Activated naive CD8-positive, alpha-beta T cell treated with anti-CD3 and anti-CD28 coated beads for 36 hours (primary cell): Measurements from ENCODE around the gene CNNM4. TPM values are rescaled to one million over a fixed set of nuclear protein-coding genes. Genes with fewer than 3 reads are reported as not detected.

Experiments used
- DNase-seq: peaks from one replicate; pipeline ENCODE4 v3.0.0; 2021
- H3K27ac Mint-ChIP-seq: one replicate; pipeline ENCODE4 v1.8.0; 2022; ENCODE audit warnings: mild to moderate bottlenecking, moderate library complexity, mixed read lengths
- H3K27me3 Mint-ChIP-seq: one replicate; pipeline ENCODE4 v1.8.0; 2022; ENCODE audit warnings: mild to moderate bottlenecking, mixed read lengths
- H3K36me3 Mint-ChIP-seq: one replicate; pipeline ENCODE4 v1.8.0; 2021; ENCODE audit warnings: mild to moderate bottlenecking, mixed read lengths
- H3K4me1 Mint-ChIP-seq: one replicate; pipeline ENCODE4 v1.8.0; 2021; ENCODE audit warnings: mixed read lengths
- H3K4me3 Mint-ChIP-seq: one replicate; pipeline ENCODE4 v1.8.0; 2022; ENCODE audit warnings: mild to moderate bottlenecking, moderate library complexity, mixed read lengths
- H3K9me3 Mint-ChIP-seq: one replicate; pipeline ENCODE4 v1.8.0; 2022; ENCODE audit warnings: mixed read lengths
- total RNA-seq, 2 experiments: library from RNA; stranded (reverse); gene quantifications; one replicate each; pipeline ENCODE4 v1.2.3, GENCODE V29; 2021

CNNM4 gene
- total RNA-seq, 2 experiments from 2014 or later = 5.9 to 6.2 TPM

DNA sequence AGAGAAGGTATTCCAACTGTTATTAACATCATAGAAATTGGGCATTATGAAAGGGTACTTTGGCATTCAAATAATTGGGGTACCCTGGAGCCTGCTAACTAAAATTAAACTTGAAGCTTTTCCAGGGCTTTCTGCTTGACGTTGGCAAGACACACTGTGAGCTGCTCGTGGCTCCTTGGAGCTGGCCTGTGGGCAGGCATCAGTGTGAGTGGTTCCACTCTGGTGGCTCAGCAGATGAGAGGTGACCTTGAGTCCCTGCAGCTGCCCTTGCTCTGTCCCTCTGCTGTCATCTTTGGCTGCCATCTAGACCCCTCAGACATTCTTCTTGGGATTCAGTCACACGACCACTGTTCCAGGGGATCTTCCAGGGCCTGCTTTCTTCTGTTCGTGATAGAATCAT, 62.1 kb downstream of the CNNM4 start:
- peaks cover 12% of the 10 kb centered on the region for H3K36me3 Mint-ChIP-seq
- H3K4me1 Mint-ChIP-seq = peaks cover 36% of the 10 kb centered on the region
- no peak overlapping the region for H3K27ac Mint-ChIP-seq
- H3K27me3 Mint-ChIP-seq = no peaks in the 10 kb centered on the region
- no peak overlapping the region for H3K4me3 Mint-ChIP-seq
- no peaks in the 10 kb centered on the region for H3K9me3 Mint-ChIP-seq
- no peak for DNase-seq

DNA sequence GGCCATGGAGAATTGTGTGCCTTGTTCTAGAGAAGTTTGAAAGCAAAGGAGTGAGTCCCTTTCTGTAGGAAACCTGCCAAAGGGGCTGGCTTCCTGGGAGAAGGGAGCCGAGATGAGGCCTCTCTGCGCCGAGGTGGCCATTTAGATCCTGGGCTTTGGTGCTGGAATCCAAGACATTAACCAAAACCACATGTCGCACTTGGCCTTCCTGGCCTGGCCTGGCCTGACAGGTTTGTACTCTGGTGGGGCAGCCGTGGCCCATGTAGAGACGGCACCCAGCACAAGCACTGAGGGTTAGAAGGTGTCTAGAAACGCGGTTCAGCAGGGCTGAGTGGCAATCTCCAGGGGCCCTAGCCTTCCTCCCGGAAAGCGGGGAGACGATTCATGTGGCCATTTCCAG, 62.5 kb downstream of the CNNM4 start:
- H3K4me1 Mint-ChIP-seq = peaks cover 31% of the 10 kb centered on the region
- peaks cover 8% of the 10 kb centered on the region for H3K36me3 Mint-ChIP-seq
- H3K27me3 Mint-ChIP-seq = no peaks in the 10 kb centered on the region
- no peak overlapping the region for H3K27ac Mint-ChIP-seq
- no peak overlapping the region for H3K4me3 Mint-ChIP-seq
- H3K9me3 Mint-ChIP-seq = no peaks in the 10 kb centered on the region
- no peak for DNase-seq

DNA sequence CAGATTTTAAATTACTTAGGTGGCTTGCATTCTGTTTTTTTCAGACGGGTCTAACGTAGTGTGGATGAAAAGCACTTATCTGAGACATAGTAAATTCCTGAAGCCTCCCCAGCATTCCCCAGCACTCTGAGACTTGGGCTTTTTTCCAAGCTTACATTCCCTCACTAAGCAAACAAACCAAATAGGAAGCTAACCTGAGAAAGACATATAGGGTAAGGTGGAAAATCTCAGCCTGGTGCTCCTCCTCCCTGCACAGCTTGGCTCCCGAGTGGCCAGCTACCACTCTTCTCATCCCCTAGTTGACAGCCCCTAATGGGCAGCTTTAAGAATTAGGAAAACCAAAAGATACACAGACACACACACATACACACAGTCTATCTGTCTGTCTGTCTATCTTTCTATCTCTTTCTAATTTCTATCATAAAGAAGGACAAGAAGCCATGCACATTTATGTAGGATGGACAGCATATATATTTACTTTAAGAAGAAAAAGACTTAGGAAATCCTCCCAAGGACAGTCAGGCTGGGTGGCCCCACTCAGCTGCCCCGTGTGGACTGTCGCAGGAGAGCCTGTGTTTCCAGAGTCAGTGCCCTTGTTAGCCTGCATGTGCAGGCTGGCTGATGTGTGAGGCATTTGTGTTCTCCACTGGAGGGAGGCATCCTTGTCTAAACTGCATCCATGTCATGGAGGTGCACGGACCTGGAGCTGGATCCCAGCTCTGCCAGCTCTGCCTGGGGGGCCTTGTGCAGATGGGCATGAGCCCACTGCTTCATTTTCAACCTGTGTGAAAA, 63.6 kb downstream of the CNNM4 start:
- H3K36me3 Mint-ChIP-seq = peaks cover 5% of the 10 kb centered on the region
- DNase-seq = no peak
- no peak overlapping the region for H3K27ac Mint-ChIP-seq

DNA sequence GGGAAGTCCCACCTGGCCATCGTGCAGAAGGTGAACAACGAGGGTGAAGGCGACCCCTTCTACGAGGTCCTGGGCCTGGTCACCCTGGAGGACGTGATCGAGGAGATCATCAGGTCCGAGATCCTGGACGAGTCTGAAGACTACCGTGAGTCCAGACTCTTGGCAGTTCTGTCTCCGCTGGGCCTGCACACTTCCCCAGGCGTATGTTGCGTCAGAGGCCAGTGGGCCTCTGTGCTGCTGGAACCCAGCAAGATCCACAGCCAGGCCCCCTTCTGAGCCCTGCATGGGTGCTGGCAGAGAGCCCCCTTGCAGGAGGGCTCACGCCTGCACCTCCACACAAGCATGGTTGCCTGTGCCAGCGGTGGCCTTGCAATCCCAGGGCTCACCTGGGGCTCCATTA, 64.4 kb downstream of the CNNM4 start:
- DNase-seq = no peak
- no peaks in the 10 kb centered on the region for H3K27me3 Mint-ChIP-seq
- H3K36me3 Mint-ChIP-seq = peaks cover 9% of the 10 kb centered on the region
- no peaks in the 10 kb centered on the region for H3K9me3 Mint-ChIP-seq
- H3K4me3 Mint-ChIP-seq = no peak overlapping the region
- H3K4me1 Mint-ChIP-seq = peaks cover 14% of the 10 kb centered on the region
- H3K27ac Mint-ChIP-seq = no peak overlapping the region

More for the DNA sequence above, 63.6 kb downstream of the CNNM4 start:
- H3K27me3 Mint-ChIP-seq = no peaks in the 10 kb centered on the region
- peaks cover 21% of the 10 kb centered on the region for H3K4me1 Mint-ChIP-seq
- H3K9me3 Mint-ChIP-seq = no peaks in the 10 kb centered on the region
- no peak overlapping the region for H3K4me3 Mint-ChIP-seq

DNA sequence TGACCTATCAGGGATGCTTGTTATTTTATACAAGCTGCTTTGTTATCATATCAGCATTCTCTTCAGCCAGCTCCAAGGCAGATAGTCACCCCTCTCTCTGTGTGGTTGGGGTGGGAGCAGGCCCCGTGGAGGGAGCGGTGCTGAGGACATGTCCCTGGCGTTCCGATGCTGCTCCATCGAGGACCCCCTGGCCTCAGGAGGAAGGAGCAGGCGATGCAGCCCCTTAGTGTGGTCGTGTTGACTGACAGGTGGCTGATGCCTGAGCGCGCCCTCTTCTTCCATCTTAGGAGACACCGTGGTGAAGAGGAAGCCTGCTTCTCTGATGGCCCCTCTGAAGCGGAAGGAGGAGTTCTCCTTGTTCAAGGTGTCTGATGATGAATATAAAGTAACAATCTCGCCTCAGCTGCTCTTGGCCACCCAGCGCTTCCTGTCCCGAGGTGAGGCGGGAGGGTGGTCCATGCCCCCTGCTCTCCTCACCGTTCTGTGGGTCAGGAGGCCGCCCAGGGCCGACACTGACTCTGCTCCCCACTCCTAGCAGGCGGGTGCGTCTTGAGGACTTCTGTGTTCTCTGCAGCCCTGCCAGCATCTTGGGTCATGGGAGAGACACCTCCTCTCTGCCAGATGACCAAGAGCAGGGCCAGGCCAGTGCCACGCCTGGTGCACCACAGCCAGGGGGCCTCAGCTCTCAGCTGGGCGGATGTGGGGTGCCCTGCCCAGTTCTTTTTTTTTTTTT, 66.0 kb downstream of the CNNM4 start:
- H3K27ac Mint-ChIP-seq = no peak overlapping the region
- H3K27me3 Mint-ChIP-seq = no peaks in the 10 kb centered on the region
- no peaks in the 10 kb centered on the region for H3K9me3 Mint-ChIP-seq
- H3K36me3 Mint-ChIP-seq = peaks cover 8% of the 10 kb centered on the region
- DNase-seq = no peak
- H3K4me1 Mint-ChIP-seq = no peaks in the 10 kb centered on the region
- H3K4me3 Mint-ChIP-seq = no peak overlapping the region

DNA sequence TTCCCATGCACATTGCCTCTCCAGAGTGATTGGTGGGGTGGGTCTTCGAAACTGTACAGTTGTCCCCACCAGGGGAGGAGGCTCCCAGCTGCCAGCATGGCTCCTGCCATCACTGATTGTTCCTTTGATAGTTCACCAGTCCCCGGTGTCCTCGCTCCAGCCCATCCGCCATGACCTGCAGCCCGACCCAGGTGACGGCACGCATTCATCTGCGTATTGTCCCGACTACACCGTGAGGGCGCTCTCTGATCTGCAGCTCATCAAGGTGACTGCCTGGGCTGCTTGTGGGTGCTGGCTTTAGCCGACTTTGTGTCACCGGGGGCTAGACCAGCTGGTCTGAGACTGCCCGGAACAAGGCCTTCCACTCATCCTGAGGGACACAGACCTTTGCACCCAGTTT, 67.7 kb downstream of the CNNM4 start:
- Mint-ChIP-seq H3K27ac (peak overlapping the region; percentile 26), H3K36me3 (peaks cover 11% of the 10 kb centered on the region), H3K4me1 (no peaks in the 10 kb centered on the region), H3K9me3 (no peaks in the 10 kb centered on the region), H3K4me3 (no peak overlapping the region), H3K27me3 (no peaks in the 10 kb centered on the region)
- no peak for DNase-seq

DNA sequence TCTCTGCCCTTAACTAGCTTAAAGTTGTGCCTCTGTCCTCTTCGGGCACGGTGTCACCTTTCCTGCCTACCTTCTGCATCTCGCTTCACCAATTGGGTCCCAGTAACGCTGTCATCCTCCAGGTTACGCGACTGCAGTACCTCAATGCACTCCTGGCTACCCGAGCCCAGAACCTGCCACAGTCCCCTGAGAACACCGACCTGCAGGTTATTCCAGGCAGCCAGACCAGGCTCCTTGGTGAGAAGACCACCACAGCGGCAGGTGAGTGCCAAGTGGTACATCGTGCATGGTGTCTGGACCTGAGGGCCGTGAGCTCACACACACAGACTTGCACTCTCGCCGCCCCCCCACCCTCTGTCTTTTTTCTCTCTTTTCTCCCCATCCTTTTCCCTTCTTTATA, 68.2 kb downstream of the CNNM4 start:
- Mint-ChIP-seq H3K4me3 (no peak overlapping the region), H3K9me3 (no peaks in the 10 kb centered on the region), H3K27me3 (no peaks in the 10 kb centered on the region), H3K4me1 (no peaks in the 10 kb centered on the region), H3K27ac (no peak overlapping the region), H3K36me3 (peaks cover 11% of the 10 kb centered on the region)
- DNase-seq = no peak

DNA sequence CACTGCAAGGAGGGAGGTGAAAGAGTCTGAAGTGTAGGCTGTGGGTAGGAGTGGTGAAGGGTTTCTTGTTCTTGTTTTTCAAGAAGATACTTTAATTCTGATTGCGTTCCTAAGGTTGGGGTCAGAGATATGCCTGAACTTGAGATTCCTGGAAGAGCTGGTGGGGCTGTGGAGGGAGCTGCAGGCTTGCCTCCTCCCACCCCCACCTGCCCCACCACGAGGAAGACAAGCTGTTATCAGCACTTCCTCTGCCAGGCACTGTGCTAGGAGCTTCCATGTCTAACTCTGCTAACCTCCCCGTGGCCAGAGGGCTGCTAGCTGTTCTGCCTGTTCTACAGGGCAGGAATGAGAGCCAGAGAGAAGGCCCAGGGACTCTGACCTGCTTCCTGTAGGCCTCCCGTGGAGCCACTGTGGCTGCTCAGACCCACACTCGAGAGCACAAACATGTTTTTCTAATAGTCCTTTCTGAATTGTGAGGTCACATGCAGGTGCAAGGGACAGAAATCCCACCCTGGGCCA, 69.4 kb downstream of the CNNM4 start:
- Mint-ChIP-seq H3K36me3 (peaks cover 11% of the 10 kb centered on the region), H3K4me1 (no peaks in the 10 kb centered on the region), H3K27me3 (no peaks in the 10 kb centered on the region), H3K9me3 (no peaks in the 10 kb centered on the region), H3K27ac (no peak overlapping the region), H3K4me3 (no peak overlapping the region)
- no peak for DNase-seq

DNA sequence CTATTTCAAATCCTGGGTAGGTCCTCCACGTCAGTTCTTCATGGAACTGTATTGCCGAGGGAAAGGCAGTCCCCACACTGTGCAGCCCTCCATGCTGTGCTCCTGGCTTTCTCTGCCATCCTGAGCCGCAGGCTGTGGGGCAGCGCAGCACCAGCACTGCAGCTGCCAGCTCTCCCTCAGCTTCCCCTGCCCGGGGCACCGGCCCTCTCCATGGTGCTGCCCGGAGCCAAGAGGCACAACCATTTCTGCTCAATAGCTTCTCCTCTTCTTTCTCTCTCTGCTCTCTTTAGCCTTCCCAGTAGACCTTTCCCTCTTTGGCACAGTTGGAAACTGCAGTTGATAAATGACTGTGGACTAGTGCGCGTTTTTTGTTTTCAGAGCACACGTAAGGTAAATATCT, 71.0 kb downstream of the CNNM4 start:
- peaks cover 9% of the 10 kb centered on the region for H3K36me3 Mint-ChIP-seq
- no peak overlapping the region for H3K4me3 Mint-ChIP-seq
- H3K4me1 Mint-ChIP-seq = no peaks in the 10 kb centered on the region
- no peaks in the 10 kb centered on the region for H3K9me3 Mint-ChIP-seq
- DNase-seq = no peak
- H3K27me3 Mint-ChIP-seq = no peaks in the 10 kb centered on the region
- H3K27ac Mint-ChIP-seq = no peak overlapping the region

DNA sequence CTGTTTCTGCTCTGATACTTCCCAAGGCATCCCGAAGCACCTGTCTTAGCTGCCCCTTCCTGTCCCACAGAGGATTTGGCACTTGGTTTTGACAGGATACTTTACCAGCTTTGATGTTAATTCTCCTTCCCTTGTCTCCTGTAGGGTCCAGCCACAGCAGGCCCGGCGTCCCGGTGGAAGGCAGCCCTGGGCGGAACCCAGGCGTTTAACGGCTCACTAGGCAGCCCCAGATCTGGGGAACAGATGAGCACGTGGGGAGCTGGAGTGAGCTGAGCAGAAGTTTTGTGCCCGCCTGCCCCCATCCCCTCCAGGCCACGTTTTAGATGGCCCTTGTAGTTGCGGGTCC, 71.7 kb downstream of the CNNM4 start:
- no peak for DNase-seq
- Mint-ChIP-seq H3K4me1 (no peaks in the 10 kb centered on the region), H3K27me3 (no peaks in the 10 kb centered on the region), H3K27ac (no peak overlapping the region), H3K36me3 (peaks cover 9% of the 10 kb centered on the region), H3K9me3 (no peaks in the 10 kb centered on the region), H3K4me3 (no peak overlapping the region)

DNA sequence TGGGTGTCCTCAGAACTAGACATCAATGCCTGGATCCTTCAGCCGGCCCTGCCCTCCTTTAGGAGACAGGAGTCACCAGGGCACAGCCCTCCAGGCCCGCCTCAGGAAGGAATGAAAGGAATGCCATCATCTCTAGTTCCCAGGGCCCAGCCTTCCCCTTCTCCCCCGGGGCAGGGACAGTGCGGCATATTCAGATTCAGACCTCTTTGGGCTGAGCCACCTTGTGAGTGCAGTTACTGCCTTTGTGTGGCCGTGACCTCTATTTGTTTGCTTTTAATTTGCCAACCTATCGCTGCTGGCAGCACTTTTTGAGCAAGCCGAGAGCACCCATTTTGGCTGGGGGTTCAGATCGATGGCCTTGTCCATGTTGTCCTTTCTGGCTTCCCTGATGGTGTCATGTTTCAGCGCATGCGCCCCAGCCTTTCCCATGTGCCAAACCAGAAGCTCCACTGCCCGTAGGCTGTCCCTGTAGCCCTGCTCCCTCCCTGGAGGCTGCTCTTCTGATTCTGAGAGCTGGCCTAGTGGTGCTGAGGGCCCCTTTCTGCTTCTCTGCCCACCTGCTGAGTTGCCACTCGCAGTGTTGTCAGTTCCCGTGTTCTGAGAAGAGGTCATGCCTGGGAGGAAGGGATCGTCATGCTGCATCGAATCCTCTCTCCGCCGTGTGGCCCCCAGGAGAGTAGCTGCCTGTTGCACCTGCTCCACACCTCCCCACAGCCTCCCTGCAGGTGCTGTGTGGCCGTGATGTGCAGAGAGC, 72.2 kb downstream of the CNNM4 start:
- H3K4me1 Mint-ChIP-seq = no peaks in the 10 kb centered on the region
- no peak overlapping the region for H3K4me3 Mint-ChIP-seq
- peaks cover 9% of the 10 kb centered on the region for H3K36me3 Mint-ChIP-seq
- H3K27me3 Mint-ChIP-seq = no peaks in the 10 kb centered on the region
- H3K9me3 Mint-ChIP-seq = no peaks in the 10 kb centered on the region
- H3K27ac Mint-ChIP-seq = no peak overlapping the region
- DNase-seq = no peak

DNA sequence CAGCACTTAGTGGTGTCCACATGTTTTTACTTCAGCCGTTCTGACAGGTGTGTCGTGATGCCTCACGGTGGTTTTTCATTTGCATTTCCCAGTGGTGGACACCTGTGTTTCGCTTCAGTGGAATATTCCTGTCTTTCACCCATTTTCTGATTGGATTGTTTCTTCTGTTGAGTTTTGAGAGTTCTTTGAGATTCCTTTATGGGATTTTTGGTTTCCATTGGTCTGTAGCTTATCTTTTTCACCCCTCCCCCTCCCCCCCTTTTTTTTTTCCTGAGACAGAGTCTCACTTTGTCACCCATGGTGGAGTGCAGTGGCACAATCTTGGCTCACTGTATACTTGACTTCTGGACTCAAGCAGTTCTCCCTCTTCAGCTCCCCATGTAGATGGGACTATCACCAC, 75.1 kb downstream of the CNNM4 start:
- H3K4me1 Mint-ChIP-seq = peaks cover 9% of the 10 kb centered on the region
- H3K36me3 Mint-ChIP-seq = peaks cover 3% of the 10 kb centered on the region
- H3K27ac Mint-ChIP-seq = no peak overlapping the region
- no peak for DNase-seq
- H3K4me3 Mint-ChIP-seq = no peak overlapping the region
- H3K27me3 Mint-ChIP-seq = no peaks in the 10 kb centered on the region
- H3K9me3 Mint-ChIP-seq = no peaks in the 10 kb centered on the region

DNA sequence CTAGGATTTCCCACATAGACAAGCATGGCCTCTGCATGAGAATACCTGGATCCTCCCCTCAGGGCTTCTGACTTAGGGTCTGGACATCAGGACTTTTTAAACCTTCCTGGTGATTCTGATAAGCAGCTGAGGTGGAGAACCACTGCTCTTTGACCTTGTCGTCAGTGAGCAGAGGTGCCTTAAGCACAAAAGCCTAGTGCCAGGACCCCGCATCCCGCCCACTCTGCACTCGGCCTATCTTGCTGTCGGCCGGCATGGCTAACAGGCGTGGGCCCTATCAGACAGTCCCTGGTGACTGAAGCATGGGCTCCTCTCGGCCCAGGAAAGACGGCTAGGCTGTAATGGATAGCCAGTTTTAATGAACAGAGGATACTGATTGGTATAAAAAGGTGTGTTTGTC, 76.9 kb downstream of the CNNM4 start:
- Mint-ChIP-seq H3K4me3 (no peak overlapping the region), H3K27ac (no peak overlapping the region), H3K9me3 (no peaks in the 10 kb centered on the region), H3K36me3 (peaks cover 3% of the 10 kb centered on the region), H3K4me1 (peaks cover 9% of the 10 kb centered on the region), H3K27me3 (no peaks in the 10 kb centered on the region)
- DNase-seq = no peak

DNA sequence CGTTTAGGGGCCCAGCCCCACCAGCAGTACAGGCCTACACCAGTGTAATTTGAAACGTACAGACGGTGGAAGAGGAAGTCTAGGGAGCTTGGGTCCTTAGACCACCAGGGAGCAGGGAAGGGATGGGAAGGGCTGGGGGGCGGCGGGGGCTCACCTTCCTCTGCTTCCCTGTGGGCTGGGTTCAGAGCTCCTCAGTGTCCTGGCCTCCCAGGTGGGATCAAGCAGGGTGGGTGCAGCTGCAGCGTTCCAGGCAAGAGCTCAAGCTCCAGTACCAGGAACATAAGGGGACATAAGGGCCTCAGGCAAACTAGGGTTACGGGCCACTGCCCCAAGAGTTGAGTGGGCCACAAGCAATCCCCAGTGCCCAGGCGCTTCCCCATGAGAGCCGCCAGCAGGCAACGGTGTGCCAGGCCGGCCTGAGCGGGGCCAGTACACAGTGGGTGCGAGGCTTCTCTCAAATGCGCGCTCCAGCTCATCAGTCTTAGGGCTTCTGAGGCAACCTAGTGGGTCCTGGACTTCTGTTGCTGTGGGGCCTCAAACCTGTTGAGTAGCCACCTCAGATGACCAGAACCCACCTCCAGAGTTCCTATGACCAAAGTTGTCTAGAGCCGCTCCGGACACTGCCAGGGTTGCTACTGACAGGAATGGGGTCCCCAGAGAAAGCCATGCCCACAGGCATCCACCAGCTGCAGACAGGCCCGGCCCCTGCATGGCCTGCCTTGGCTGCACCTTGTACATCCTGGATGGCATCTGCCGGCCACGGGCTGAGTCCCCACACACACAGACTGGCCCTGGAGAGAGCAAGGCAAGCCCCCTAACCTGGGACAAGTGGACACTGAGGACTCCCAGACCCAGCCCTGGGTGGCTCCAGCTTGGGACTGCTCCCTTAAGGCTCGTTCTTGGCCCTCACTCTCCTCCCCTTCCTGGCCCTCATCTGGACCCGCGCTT, 77.9 kb downstream of the CNNM4 start:
- Mint-ChIP-seq H3K27me3 (no peaks in the 10 kb centered on the region), H3K27ac (peak overlapping the region; percentile 68), H3K4me1 (peaks cover 9% of the 10 kb centered on the region), H3K4me3 (no peak overlapping the region), H3K9me3 (no peaks in the 10 kb centered on the region), H3K36me3 (no peaks in the 10 kb centered on the region)
- no peak for DNase-seq
